HUES48 (cell line): Measurements from ENCODE around the gene UCP1.

Experiments used
- H3K27ac ChIP-seq: one replicate; pipeline ENCODE4 v1.7.0; 2013; ENCODE audit warnings: low read depth, low read length, inconsistent platforms
- H3K27me3 ChIP-seq: 2 replicates; pipeline ENCODE4 v1.6.1; 2013; ENCODE audit warnings: mild to moderate bottlenecking, low read length; ENCODE audit not compliant: control insufficient read depth, insufficient read depth
- H3K36me3 ChIP-seq: 2 replicates; pipeline ENCODE4 v1.6.1; 2013; ENCODE audit warnings: low read length; ENCODE audit not compliant: control insufficient read depth, insufficient read depth
- H3K4me1 ChIP-seq: 2 replicates; pipeline ENCODE4 v1.6.1; 2013; ENCODE audit warnings: mild to moderate bottlenecking, low read length; ENCODE audit not compliant: control insufficient read depth, insufficient read depth
- H3K4me3 ChIP-seq: 2 replicates; pipeline ENCODE4 v1.5.1; 2013; ENCODE audit warnings: mild to moderate bottlenecking, low read depth, low read length
- H3K9ac ChIP-seq: 2 replicates; pipeline ENCODE4 v1.6.1; 2013; ENCODE audit warnings: mild to moderate bottlenecking, low read depth, low read length, moderate library complexity
- H3K9me3 ChIP-seq: 2 replicates; pipeline ENCODE4 v1.6.1; 2013; ENCODE audit warnings: low read length; ENCODE audit not compliant: control insufficient read depth, insufficient read depth

UCP1 gene

GRCh38 chr4:140568507-140569306 lies at the start of gene UCP1:
UCP1 (minus strand) TSS chr4:140568961; CDS start chr4:140568729, 232 bp downstream.
- Histone ChIP-seq H3K4me3 (peak within 1 kb of the TSS; percentile 72), H3K9me3 (no peaks in the 10 kb centered on the region), H3K4me1 (peaks cover 12% of the 10 kb centered on the region), H3K27me3 (peaks cover 64% of the 10 kb centered on the region), H3K36me3 (no peaks in the 10 kb centered on the region), H3K9ac (peak within 1 kb of the TSS; percentile 48; the same call in 1 of the 2 replicates), H3K27ac (no peak within 1 kb of the TSS)

DNA sequence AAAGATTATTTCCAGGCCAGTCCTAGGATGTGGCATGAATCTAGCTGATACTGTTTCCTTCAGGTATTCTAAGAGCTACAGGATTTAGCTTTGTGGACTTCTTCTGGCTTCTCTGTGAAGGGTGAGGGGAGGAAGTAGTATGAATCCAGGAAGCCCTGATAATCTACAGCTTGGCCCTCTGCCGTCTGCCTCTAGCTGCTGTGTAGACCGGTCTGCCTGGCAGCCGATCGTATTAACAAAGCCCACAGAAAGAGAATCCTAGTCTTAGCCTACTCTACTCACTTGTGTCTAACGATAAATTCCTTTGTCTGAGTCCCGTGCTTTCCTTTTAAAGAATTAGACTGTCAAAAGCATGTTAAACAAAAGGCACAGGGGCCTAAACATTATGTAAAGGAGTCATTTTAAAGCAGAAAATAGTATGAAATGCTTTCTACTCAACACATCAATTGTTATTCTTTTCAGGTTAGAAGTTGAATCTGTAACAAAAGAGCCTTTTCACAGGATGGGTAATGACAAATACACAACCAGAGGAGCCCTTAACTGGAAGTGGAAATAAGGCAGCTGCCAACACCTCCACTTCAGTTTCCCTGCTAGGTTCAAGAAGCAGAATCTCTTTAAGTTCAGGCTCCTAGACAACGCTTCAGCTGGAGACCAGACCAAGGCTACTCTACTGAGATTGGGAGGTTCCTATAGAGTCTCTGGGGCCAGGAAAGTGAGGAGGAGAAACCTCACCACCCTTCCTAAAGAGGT lies 48.9 kb upstream of the UCP1 start:
- H3K27me3 ChIP-seq, result no peaks in the 10 kb centered on the region; the same call in 1 of the 2 replicates
- no peaks in the 10 kb centered on the region for H3K36me3 ChIP-seq
- no peak overlapping the region; the same call in 1 of the 2 replicates for H3K9ac ChIP-seq
- no peaks in the 10 kb centered on the region for H3K9me3 ChIP-seq
- peaks cover 22% of the 10 kb centered on the region for H3K4me1 ChIP-seq
- no peak overlapping the region for H3K4me3 ChIP-seq
- peak overlapping the region; percentile 32 for H3K27ac ChIP-seq

GRCh38 chr4:140615451-140615850 lies 46.7 kb upstream of the UCP1 start:
- no peak overlapping the region for H3K9ac ChIP-seq
- H3K36me3 ChIP-seq, result no peaks in the 10 kb centered on the region
- H3K27ac ChIP-seq, result no peak overlapping the region
- no peaks in the 10 kb centered on the region for H3K9me3 ChIP-seq
- H3K4me3 ChIP-seq, result no peak overlapping the region
- H3K27me3 ChIP-seq, result no peaks in the 10 kb centered on the region; the same call in 1 of the 2 replicates
- H3K4me1 ChIP-seq, result peaks cover 22% of the 10 kb centered on the region

DNA sequence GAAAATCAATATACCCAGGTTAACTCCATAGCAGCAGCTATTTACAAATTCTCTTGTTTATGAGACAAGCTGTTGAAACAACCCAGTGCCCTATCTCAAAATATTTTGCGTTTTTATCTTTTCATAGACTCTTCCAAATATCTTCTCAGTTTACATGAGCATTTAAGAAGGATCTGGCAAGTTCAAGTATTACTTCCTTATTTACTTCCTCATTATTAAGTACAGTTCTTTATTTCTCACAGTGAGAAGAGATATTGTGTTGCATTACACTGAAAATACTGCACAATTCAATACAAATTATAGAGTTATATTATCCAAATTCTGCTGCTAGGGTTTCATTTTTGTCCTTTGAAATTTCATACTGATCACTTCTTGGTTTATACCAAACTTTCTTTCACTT lies 43.6 kb upstream of the UCP1 start:
- Histone ChIP-seq H3K27me3 (no peaks in the 10 kb centered on the region; the same call in 1 of the 2 replicates), H3K9ac (no peak overlapping the region), H3K4me3 (no peak overlapping the region), H3K4me1 (peaks cover 12% of the 10 kb centered on the region), H3K9me3 (no peaks in the 10 kb centered on the region), H3K36me3 (no peaks in the 10 kb centered on the region), H3K27ac (no peak overlapping the region)

- peaks cover 7% of the 10 kb centered on the region for H3K4me1 ChIP-seq
Observed at GRCh38 chr4:140611854-140612253, 43.1 kb upstream of the UCP1 start.

DNA sequence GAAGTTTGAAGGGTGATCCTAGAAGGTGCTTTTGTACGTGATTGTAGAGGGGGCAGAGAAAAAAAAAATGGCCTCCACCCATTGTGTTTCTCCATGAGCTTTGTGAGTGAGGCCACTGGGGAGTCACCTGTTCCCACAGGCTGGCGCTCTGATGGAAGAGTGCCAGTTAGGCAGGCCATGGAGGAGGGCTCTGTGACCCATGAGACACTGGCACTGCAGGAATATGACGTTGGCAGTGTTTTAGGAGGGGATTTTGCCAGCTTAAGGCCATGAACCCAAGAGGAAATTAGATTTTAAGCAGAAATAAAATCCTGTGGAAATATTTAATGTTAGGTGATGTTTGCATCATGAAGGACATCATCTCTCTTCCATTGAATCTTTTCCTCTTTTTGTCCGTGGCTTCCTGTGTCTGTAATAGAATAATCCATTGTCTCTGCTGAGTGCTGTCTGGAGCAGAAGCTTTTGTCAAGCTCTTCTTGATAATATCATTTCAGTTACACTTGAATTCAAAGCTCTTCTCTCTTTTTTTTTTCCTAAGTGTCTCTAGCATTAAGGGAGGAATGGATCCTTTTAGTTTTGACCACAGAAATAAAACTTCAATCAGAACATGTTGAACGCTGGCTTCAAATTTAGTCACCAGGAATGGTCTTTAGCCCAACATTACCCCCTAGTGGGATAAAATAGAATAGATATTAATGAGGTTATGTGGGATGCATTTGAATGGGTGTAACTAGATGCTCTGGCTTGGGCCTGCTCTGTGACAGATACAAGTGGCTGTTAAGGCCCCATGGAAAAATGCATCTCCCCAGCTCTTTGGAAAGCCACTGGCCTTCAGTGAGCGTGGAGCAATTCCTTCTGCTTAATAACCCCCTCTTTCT lies 41.0 kb upstream of the UCP1 start:
- Histone ChIP-seq H3K27ac (no peak overlapping the region), H3K4me1 (peaks cover 4% of the 10 kb centered on the region; the same call in 1 of the 2 replicates), H3K27me3 (no peaks in the 10 kb centered on the region), H3K4me3 (no peak overlapping the region), H3K9me3 (no peaks in the 10 kb centered on the region), H3K9ac (no peak overlapping the region), H3K36me3 (no peaks in the 10 kb centered on the region)

More at GRCh38 chr4:140611854-140612253, 43.1 kb upstream of the UCP1 start:
- no peaks in the 10 kb centered on the region for H3K36me3 ChIP-seq
- no peaks in the 10 kb centered on the region for H3K9me3 ChIP-seq
- no peak overlapping the region for H3K9ac ChIP-seq
- no peak overlapping the region for H3K27ac ChIP-seq
- H3K4me3 ChIP-seq, result no peak overlapping the region
- no peaks in the 10 kb centered on the region; the same call in 1 of the 2 replicates for H3K27me3 ChIP-seq

DNA sequence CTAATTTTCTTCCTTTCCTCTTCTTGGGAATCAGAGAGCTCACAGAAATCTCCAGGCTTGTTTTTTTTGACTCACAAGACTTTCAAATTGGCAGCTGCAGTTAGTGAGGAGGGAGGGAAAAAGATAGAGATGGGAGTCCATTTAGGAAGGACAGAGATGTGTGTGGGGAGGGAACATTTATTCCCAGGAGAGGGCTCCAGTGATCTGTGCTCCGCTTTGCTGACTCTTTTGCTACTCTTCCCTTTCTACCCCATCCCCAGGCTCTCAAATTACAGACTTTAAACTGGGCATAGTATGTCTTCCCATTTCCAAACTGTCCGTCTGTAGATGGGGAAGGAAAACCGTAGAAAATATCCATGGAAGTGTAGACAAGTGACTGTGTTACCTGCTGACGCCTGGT lies 39.1 kb upstream of the UCP1 start:
- Histone ChIP-seq H3K27ac (no peak overlapping the region), H3K4me1 (peaks cover 4% of the 10 kb centered on the region; the same call in 1 of the 2 replicates), H3K27me3 (no peaks in the 10 kb centered on the region), H3K9ac (no peak overlapping the region), H3K36me3 (no peaks in the 10 kb centered on the region), H3K9me3 (no peaks in the 10 kb centered on the region), H3K4me3 (no peak overlapping the region)

- Histone ChIP-seq H3K4me3 (no peak overlapping the region), H3K36me3 (no peaks in the 10 kb centered on the region), H3K27me3 (no peaks in the 10 kb centered on the region), H3K9me3 (no peaks in the 10 kb centered on the region), H3K27ac (no peak overlapping the region), H3K9ac (no peak overlapping the region), H3K4me1 (no peaks in the 10 kb centered on the region)
Observed at GRCh38 chr4:140604544-140604943, 35.8 kb upstream of the UCP1 start.

DNA sequence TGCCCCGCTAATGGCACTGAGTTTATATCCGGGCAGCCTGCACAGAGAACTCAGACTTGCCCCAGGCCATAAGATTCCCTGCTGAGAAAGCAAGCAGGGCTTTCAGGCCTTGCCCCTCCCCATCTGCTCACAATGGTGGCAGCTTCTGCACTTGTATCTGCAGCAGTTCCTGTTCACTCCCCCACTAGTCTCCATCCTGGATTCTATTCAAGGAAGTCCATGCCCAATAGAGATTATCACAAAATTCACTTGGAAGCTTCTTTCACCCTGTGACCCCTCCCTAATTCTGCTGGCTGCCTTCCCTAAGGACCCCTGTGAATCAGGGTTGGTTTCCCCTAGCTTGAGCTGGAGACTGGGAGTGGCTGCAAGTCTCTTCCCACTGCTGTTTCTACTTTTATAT lies 34.5 kb upstream of the UCP1 start:
- Histone ChIP-seq H3K27ac (no peak overlapping the region), H3K9ac (no peak overlapping the region), H3K36me3 (no peaks in the 10 kb centered on the region), H3K27me3 (no peaks in the 10 kb centered on the region), H3K9me3 (no peaks in the 10 kb centered on the region), H3K4me1 (no peaks in the 10 kb centered on the region), H3K4me3 (no peak overlapping the region)

DNA sequence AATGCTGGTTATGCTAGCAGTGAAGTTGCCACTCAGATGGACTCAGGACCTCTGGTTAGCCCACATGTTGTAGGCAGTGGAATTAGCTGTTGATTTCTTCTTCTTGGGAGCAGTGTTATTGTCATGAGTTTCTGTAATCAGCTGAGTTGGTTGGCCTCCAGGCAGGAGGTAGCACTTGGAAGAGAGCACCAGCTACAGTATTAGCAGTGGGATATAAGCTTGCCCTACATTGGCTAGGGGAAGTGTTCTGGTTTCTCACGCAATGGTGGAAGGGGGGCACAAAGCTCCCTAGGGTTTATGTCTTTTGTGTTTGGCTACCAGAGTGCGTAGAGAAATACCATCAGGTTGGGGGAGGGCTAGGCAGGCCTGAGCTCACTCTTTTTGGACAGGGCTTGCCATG lies 34.0 kb upstream of the UCP1 start:
- Histone ChIP-seq H3K4me1 (no peaks in the 10 kb centered on the region), H3K4me3 (no peak overlapping the region), H3K36me3 (no peaks in the 10 kb centered on the region), H3K9ac (no peak overlapping the region), H3K27ac (no peak overlapping the region), H3K27me3 (no peaks in the 10 kb centered on the region), H3K9me3 (no peaks in the 10 kb centered on the region)
